ENCODE data around the gene NOVA1. TPM values are rescaled to one million over a fixed set of nuclear protein-coding genes. Genes with fewer than 3 reads are reported as not detected.

The NOVA1 gene
- total and polyA plus RNA-seq, 2 of the 4 experiments (the other 2 are of a cell fraction) = 0.90 to 3.0 TPM

- H4K20me1 ChIP-seq (ENCODE audit: insufficient read depth, low read length) = no peaks in the 10 kb centered on the region
- H3K27ac ChIP-seq (ENCODE audit: insufficient read depth, low read length) = no peak overlapping the region
- no peak overlapping the region for H4K8ac ChIP-seq (ENCODE audit: low read depth in 2 of 2, low read length in 2 of 2)
- BruUV-seq (replicated peaks) = no TSS peak
- no peak overlapping the region for H2AK9ac ChIP-seq (replicated peaks; ENCODE audit: low read depth, low read length, poor library complexity)
- WGBS, 2 experiments (ENCODE audit: extremely low coverage in 2 of 2, insufficient read length in 1 of 2) = no CpG with 5 or more reads among the region's 4 CpGs
- no peak overlapping the region for H2BK120ac ChIP-seq (ENCODE audit: low read depth, low read length)
- H4K5ac ChIP-seq (ENCODE audit: low read depth, low read length) = no peak overlapping the region
- no peak overlapping the region for H2AK5ac ChIP-seq (ENCODE audit: low read depth, low read length)
- no peak overlapping the region for H2BK20ac ChIP-seq (ENCODE audit: low read depth, low read length)
- no peak overlapping the region for H3K4me3 ChIP-seq (ENCODE audit: insufficient read depth, low read depth, low read length)
- dilution Hi-C loops (cut with HindIII; ENCODE audit: low sequenced_read_pairs, unreplicated experiment) = no loop called here
- DNase-seq (no peak), ATAC-seq (ENCODE audit: low read depth) (no peak)
- TF ChIP-seq SMC3 (IDR thresholded peaks at IDR 0.05; ENCODE audit: low read depth, low read length) = no peak
- TF ChIP-seq MAFK (IDR thresholded peaks at IDR 0.05; ENCODE audit: low read depth, low read length) = no peak
- TF ChIP-seq, protein P1, sequence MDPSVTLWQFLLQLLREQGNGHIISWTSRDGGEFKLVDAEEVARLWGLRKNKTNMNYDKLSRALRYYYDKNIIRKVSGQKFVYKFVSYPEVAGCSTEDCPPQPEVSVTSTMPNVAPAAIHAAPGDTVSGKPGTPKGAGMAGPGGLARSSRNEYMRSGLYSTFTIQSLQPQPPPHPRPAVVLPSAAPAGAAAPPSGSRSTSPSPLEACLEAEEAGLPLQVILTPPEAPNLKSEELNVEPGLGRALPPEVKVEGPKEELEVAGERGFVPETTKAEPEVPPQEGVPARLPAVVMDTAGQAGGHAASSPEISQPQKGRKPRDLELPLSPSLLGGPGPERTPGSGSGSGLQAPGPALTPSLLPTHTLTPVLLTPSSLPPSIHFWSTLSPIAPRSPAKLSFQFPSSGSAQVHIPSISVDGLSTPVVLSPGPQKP (IDR thresholded peaks at IDR 0.05; ENCODE audit: borderline replicate concordance, low read depth, low read length) = no peak
- TF ChIP-seq BHLHE40 (IDR thresholded peaks at IDR 0.05; ENCODE audit: low read depth, low read length) = no peak
- TF ChIP-seq MXI1 (IDR thresholded peaks at IDR 0.05; ENCODE audit: borderline replicate concordance, low read depth, low read length) = no peak
- TF ChIP-seq CTCF (conservative IDR thresholded peaks at IDR 0.05; ENCODE audit: low read depth, low read length) = no peak
- TF ChIP-seq NFE2L2 (IDR thresholded peaks at IDR 0.05; ENCODE audit: low read depth, low read length) = no peak
- TF ChIP-seq MAZ (IDR thresholded peaks at IDR 0.05; ENCODE audit: borderline replicate concordance, low read depth, low read length) = no peak
- H3K18ac ChIP-seq (ENCODE audit: low read depth, low read length) = no peak overlapping the region
- in situ Hi-C loops (cut with MboI; ENCODE audit: low sequenced_read_pairs) = no loop called here
- H3K23ac ChIP-seq (ENCODE audit: low read depth, low read length) = no peak overlapping the region
- no peak overlapping the region for H3K9ac ChIP-seq (ENCODE audit: low read depth, low read length)
- H3K56ac ChIP-seq (ENCODE audit: extremely low read depth, insufficient read depth, low read length) = no peak overlapping the region
- no peak overlapping the region for H2BK5ac ChIP-seq (ENCODE audit: low read depth, low read length, poor library complexity, severe bottlenecking)
- H2BK15ac ChIP-seq (ENCODE audit: low read depth, low read length) = no peak overlapping the region
- POLR2A ChIA-PET (ENCODE audit: unreplicated experiment) = no interaction called here
- no peak overlapping the region for H3K14ac ChIP-seq (replicated peaks; ENCODE audit: low read depth, low read length)
- H3K4me1 ChIP-seq (ENCODE audit: control insufficient read depth, insufficient read depth, low read length) = no peaks in the 10 kb centered on the region
- no peaks in the 10 kb centered on the region for H3K9me3 ChIP-seq (ENCODE audit: control insufficient read depth, insufficient read depth, low read length)
- no peak overlapping the region for H3K4me2 ChIP-seq (ENCODE audit: low read depth, low read length)
- H2AFZ ChIP-seq (replicated peaks; ENCODE audit: low read length, poor library complexity) = no peak overlapping the region
- CTCF ChIA-PET = no interaction called here
- no peak overlapping the region for H4K91ac ChIP-seq (ENCODE audit: insufficient read depth, low read depth, low read length)
- no peak overlapping the region for H3K4ac ChIP-seq (ENCODE audit: low read depth, low read length)
- no peaks in the 10 kb centered on the region for H3K9me1 ChIP-seq (ENCODE audit: insufficient read depth, low read length)
- H3K79me1 ChIP-seq (ENCODE audit: low read depth in 1 of 2, low read length in 2 of 2) = no peaks in the 10 kb centered on the region
- H3K36me3 ChIP-seq (ENCODE audit: control insufficient read depth, insufficient read depth, low read length) = no peaks in the 10 kb centered on the region
- no peaks in the 10 kb centered on the region for H3K27me3 ChIP-seq (ENCODE audit: control insufficient read depth, insufficient read depth, low read length)
- intact Hi-C loops (cut with micrococcal nuclease) = no loop called here
Measured at GRCh38 chr14:26478967-26479366, 118.9 kb downstream of the NOVA1 start.
